HepG2 (cell line): ENCODE results near the gene PTPN22. TPM values are rescaled to one million over a fixed set of nuclear protein-coding genes. Genes with fewer than 3 reads are reported as not detected.
A peak's percentile ranks its signal among the peaks of the same experiment; 100 is the strongest.

Experiments used
- ADNP ChIP-seq: sonication (generic); formaldehyde crosslinking; IDR thresholded peaks from 2 replicates; pipeline ENCODE4 v1.4.0; 2020; ENCODE audit warnings: missing genetic modification reagents
- ATF1 ChIP-seq: IDR thresholded peaks from 2 replicates; pipeline ENCODE4 v1.6.1; 2016; ENCODE audit warnings: mild to moderate bottlenecking, control low read depth
- ATF2 ChIP-seq: sonication (generic); formaldehyde crosslinking; IDR thresholded peaks from 2 replicates; pipeline ENCODE4 v1.4.0; 2020; ENCODE audit warnings: missing genetic modification reagents
- E2F1 ChIP-seq: sonication (generic); formaldehyde crosslinking; IDR thresholded peaks from 2 replicates; pipeline ENCODE4 v1.5.0; 2020; ENCODE audit warnings: missing genetic modification reagents
- E2F2 ChIP-seq: sonication (generic); formaldehyde crosslinking; IDR thresholded peaks from 2 replicates; pipeline ENCODE4 v1.4.0; 2020; ENCODE audit warnings: missing genetic modification reagents, borderline replicate concordance
- EED ChIP-seq: sonication (generic); formaldehyde crosslinking; IDR thresholded peaks from 2 replicates; pipeline ENCODE4 v1.5.0; 2020; ENCODE audit warnings: mild to moderate bottlenecking, missing genetic modification reagents
- HNF1B ChIP-seq: sonication (generic); formaldehyde crosslinking; IDR thresholded peaks from 2 replicates; pipeline ENCODE4 v1.5.1; 2020; ENCODE audit warnings: mild to moderate bottlenecking, moderate library complexity, missing genetic modification reagents
- ISX ChIP-seq: sonication (generic); formaldehyde crosslinking; conservative IDR thresholded peaks from 2 replicates; pipeline ENCODE4 v1.5.0; 2020; ENCODE audit warnings: missing genetic modification reagents
- MED1 ChIP-seq: sonication (generic); formaldehyde crosslinking; IDR thresholded peaks from 2 replicates; pipeline ENCODE4 v1.4.0; 2020; ENCODE audit warnings: missing genetic modification reagents
- NFATC3 ChIP-seq: sonication (generic); formaldehyde crosslinking; IDR thresholded peaks from 2 replicates; pipeline ENCODE4 v1.5.1; 2020; ENCODE audit warnings: mild to moderate bottlenecking, missing genetic modification reagents
- POGZ ChIP-seq: sonication (generic); formaldehyde crosslinking; IDR thresholded peaks from 2 replicates; pipeline ENCODE4 v1.4.0; 2020; ENCODE audit warnings: mild to moderate bottlenecking, missing genetic modification reagents
- RBM22 ChIP-seq: fragments of 200-400 bp; formaldehyde crosslinking; optimal IDR thresholded peaks from 2 replicates; pipeline ENCODE3; 2017; ENCODE audit warnings: mild to moderate bottlenecking, low read length, moderate library complexity
- TCF7 ChIP-seq: sonication (generic); IDR thresholded peaks from 2 replicates; pipeline ENCODE4 v1.6.1; 2016; ENCODE audit warnings: antibody characterized with exemption, low read depth
- U2AF1 ChIP-seq: fragments of 200-400 bp; formaldehyde crosslinking; optimal IDR thresholded peaks from 2 replicates; pipeline ENCODE3; 2017; ENCODE audit warnings: mild to moderate bottlenecking, low read depth, low read length
- ZBTB14 ChIP-seq: sonication (generic); formaldehyde crosslinking; IDR thresholded peaks from 2 replicates; pipeline ENCODE4 v1.4.0; 2020; ENCODE audit warnings: missing genetic modification reagents
- ZBTB44 ChIP-seq: sonication (generic); formaldehyde crosslinking; IDR thresholded peaks from 2 replicates; pipeline ENCODE4 v1.4.0; 2020; ENCODE audit warnings: missing genetic modification reagents
- ZKSCAN5 ChIP-seq: sonication (generic); formaldehyde crosslinking; IDR thresholded peaks from 2 replicates; pipeline ENCODE4 v1.5.1; 2020; ENCODE audit warnings: mild to moderate bottlenecking, missing genetic modification reagents
- ZNF205 ChIP-seq: IDR thresholded peaks from 2 replicates; pipeline ENCODE4 v1.6.1; 2018; ENCODE audit warnings: missing biosample characterization, missing genetic modification reagents
- ZNF253 ChIP-seq: sonication (generic); formaldehyde crosslinking; IDR thresholded peaks from 2 replicates; pipeline ENCODE4 v1.8.0; 2022; ENCODE audit warnings: mild to moderate bottlenecking, missing genetic modification reagents, borderline replicate concordance
- ZNF260 ChIP-seq: sonication (generic); formaldehyde crosslinking; IDR thresholded peaks from 2 replicates; pipeline ENCODE4 v1.4.0; 2020; ENCODE audit warnings: missing genetic modification reagents, low read depth, mild to moderate bottlenecking, borderline replicate concordance
- ZNF367 ChIP-seq: sonication (generic); formaldehyde crosslinking; IDR thresholded peaks from 2 replicates; pipeline ENCODE4 v1.4.0; 2020; ENCODE audit warnings: missing genetic modification reagents, borderline replicate concordance
- ZNF816 ChIP-seq: sonication (generic); formaldehyde crosslinking; IDR thresholded peaks from 2 replicates; pipeline ENCODE4 v1.8.0; 2022; ENCODE audit warnings: missing genetic modification reagents, mild to moderate bottlenecking, borderline replicate concordance
- polyA plus RNA-seq, 8 experiments: library from polyadenylated mRNA; depleted of rRNA in 3 of 8; stranded (reverse) in 7 of 8; unstranded in 1 of 8; fragments of >200 nt; fragmentation: Illumina TruSeq in 4 of 8; extraction: Trizol in 4 of 8; gene quantifications; 2 replicates each; pipeline versions ENCODE4 v1.2.1 to v1.2.3, GENCODE V29; 2011 to 2016; ENCODE audit warnings: low read depth in 4 of 8, missing spikeins in 1 of 8, mixed read lengths in 1 of 8; ENCODE audit not compliant: insufficient read depth in 1 of 8
- total RNA-seq, 5 experiments: library from RNA; depleted of rRNA; stranded (reverse); fragments of >200 nt; fragmentation: Illumina TruSeq; extraction: Trizol; gene quantifications; 2 replicates each; pipeline ENCODE4 v1.2.3, GENCODE V29; 2016; ENCODE audit warnings: low read depth in 1 of 5

Gene PTPN22
- total and polyA plus RNA-seq, 2 of the 13 experiments (the other 11 are each of a cell fraction or from before 2014, with no cell fraction given): not detected

GRCh38 chr1:113904674-113905434, 33.3 kb upstream of the PTPN22 start, which contains the start of the genes AP4B1 and DCLRE1B (continued):
- TF ChIP-seq ZNF205 (CRISPR knock-in tag) (peak; percentile 98), POGZ (CRISPR knock-in tag) (peak; percentile 82), MED1 (CRISPR knock-in tag) (peak; percentile 30; the same call in 1 of the 2 replicates), ZBTB14 (peak; percentile 90), ADNP (CRISPR knock-in tag) (no peak), TCF7 (no peak; the same call in 1 of the 2 replicates), ZKSCAN5 (CRISPR knock-in tag) (no peak), ZNF253 (CRISPR knock-in tag) (no peak; the same call in 1 of the 2 replicates), E2F1 (CRISPR knock-in tag) (peak; percentile 98), ZNF816 (0 out of 2 replicates have a peak, but pooled peaks have one; percentile 29), ZNF260 (CRISPR knock-in tag) (no peak), U2AF1 (no peak), HNF1B (peak; percentile 97), ISX (0 out of 2 replicates have a peak, but pooled peaks have one; percentile 73), E2F2 (CRISPR knock-in tag) (peak; percentile 96; the same call in 1 of the 2 replicates), ZNF367 (CRISPR knock-in tag) (no peak), RBM22 (no peak), ATF1 (CRISPR knock-in tag) (no peak), ZBTB44 (CRISPR knock-in tag) (no peak), NFATC3 (CRISPR knock-in tag) (no peak; the same call in 1 of the 2 replicates), ATF2 (CRISPR knock-in tag) (peak; percentile 84), EED (CRISPR knock-in tag) (no peak)
